Measurements from ENCODE around the gene CACNA1H.

The CACNA1H gene

DNA sequence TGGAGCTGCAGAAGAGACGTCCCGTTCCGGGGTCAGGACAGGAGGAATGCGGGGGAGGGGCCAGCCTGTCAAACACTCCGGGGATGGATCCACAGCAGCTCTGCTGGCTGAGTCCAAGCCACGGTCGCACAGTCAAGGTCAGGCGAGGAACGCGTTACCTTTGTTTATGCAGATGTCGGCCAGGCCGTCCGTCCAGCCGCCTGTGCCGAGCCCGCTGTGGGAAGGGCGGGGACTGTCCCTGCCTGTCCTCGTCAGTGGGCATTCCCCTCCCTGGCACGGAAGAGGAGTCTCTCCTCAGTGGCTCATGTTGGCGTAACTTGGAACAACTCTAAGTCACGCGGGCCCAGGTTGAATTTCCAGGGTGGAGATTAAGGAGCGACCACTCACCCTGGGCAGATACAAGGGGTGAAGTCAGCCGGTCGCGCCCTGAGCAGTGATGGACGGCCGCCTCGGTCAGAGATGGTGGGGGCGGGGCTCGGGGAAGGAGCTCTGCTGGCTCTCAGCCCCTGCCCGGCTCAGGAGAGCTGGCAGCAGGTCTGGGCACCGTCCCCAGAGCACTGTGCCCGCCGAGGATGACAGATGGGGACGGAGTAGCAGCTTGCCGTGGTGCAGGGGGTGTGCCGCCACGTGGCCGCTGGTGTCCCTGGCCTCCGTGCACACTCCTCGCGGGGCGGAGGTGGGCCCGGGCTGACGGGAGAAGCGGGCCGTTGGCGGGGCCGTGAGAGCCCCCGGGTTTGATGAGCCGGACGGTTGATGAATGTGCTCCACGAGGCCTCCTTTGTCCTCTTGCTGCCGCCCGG, 7.3 kb downstream of the CACNA1H start:
- H3K4me3 ChIP-seq (ENCODE audit: low read depth, low read length) = no peak overlapping the region
- DNase-seq (ENCODE audit: low read depth) = no peak
- TF ChIP-seq CTCF (IDR thresholded peaks at IDR 0.05; ENCODE audit: low read depth, low read length, missing control alignments) = no peak

GRCh38 chr16:1160773-1161348, 8.0 kb downstream of the CACNA1H start:
- DNase-seq (ENCODE audit: low read depth) = no peak
- no peak overlapping the region for H3K4me3 ChIP-seq (ENCODE audit: low read depth, low read length)
- no peak for TF ChIP-seq CTCF (IDR thresholded peaks at IDR 0.05; ENCODE audit: low read depth, low read length, missing control alignments)

GRCh38 chr16:1162701-1163566, 10.0 kb downstream of the CACNA1H start:
- no peak overlapping the region for H3K4me3 ChIP-seq (ENCODE audit: low read depth, low read length)
- DNase-seq (ENCODE audit: low read depth) = no peak
- TF ChIP-seq CTCF (IDR thresholded peaks at IDR 0.05; ENCODE audit: low read depth, low read length, missing control alignments) = no peak

DNA sequence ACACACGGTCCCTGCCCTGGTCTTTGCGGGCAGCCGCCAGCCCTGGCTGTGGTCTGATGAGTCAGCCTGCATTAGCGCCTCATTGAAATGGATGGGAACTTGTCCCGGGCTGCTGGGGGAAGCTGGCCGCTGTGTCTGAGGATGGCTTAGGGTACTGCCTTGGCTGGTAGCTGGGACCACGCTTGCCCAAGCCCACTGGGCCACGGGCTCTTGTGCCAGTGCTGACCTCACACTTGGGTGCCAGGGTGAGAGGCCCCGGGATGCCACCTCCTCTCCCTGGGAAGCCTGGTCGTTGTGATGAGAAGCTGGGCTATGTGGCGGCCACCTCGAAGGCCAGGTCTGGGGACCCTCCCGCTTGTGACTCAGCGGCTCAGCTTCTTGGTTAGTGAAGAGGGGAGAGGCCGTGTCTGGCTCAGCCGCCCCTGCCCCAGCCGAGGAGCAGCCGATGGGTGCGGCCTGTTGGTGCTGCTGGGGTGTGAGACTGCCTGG, 10.7 kb downstream of the CACNA1H start:
- DNase-seq (ENCODE audit: low read depth) = no peak
- no peak for TF ChIP-seq CTCF (IDR thresholded peaks at IDR 0.05; ENCODE audit: low read depth, low read length, missing control alignments)
- H3K4me3 ChIP-seq (ENCODE audit: low read depth, low read length) = no peak overlapping the region

GRCh38 chr16:1164382-1164781, 11.5 kb downstream of the CACNA1H start:
- no peak for DNase-seq (ENCODE audit: low read depth)
- TF ChIP-seq CTCF (IDR thresholded peaks at IDR 0.05; ENCODE audit: low read depth, low read length, missing control alignments) = no peak
- no peak overlapping the region for H3K4me3 ChIP-seq (ENCODE audit: low read depth, low read length)

DNA sequence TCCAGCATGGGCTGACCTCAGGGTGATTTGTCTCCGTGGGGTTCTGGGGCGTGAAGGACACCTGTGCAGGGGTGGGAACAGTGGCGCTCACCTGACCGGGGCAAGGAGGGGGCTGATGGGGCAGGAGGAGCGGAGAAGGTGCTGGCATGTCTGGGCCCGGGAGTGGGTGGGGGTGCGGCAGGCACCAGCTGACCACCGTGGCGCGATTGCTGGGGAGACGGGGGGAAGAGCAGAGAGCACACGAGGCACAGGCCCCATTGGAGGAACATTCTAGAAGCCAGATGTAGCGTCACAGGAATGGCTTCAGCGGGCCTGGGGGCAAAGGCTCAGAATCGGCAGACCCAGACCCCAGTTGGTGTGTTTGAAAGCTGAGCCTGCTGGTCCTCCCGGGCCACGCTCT, 12.1 kb downstream of the CACNA1H start:
- no peak for DNase-seq (ENCODE audit: low read depth)
- no peak overlapping the region for H3K4me3 ChIP-seq (ENCODE audit: low read depth, low read length)
- TF ChIP-seq CTCF (IDR thresholded peaks at IDR 0.05; ENCODE audit: low read depth, low read length, missing control alignments) = no peak

Measured in GM12864 (cell line).